Keratinocyte (primary cell): ENCODE data around the gene PTPRN2. TPM values are rescaled to one million over a fixed set of nuclear protein-coding genes. Genes with fewer than 3 reads are reported as not detected.
"Not testable (repeated sequence)": the region's sequence is repeated elsewhere in the genome, so short reads cannot be mapped to it uniquely, and the experiment has no call there.

Experiments
- DNase-seq: peaks from one replicate; pipeline ENCODE4 v3.0.0-alpha.2; 2011; ENCODE audit warnings: low read depth, missing footprints, low spot score
- FAIRE-seq: peaks from 2 replicates; lab custom pipeline; 2011; peaks lifted over from hg19 to GRCh38; lab: Jason Lieb, UNC
- H2AFZ ChIP-seq: 2 replicates; pipeline ENCODE4 v1.6.0; 2012; ENCODE audit warnings: low read length, control low read depth, inconsistent platforms; ENCODE audit not compliant: control insufficient read depth
- H3K27ac ChIP-seq: 2 replicates; pipeline ENCODE4 v1.5.1; 2011; ENCODE audit warnings: low read length; ENCODE audit not compliant: control insufficient read depth, insufficient read depth
- H3K27me3 ChIP-seq: 3 replicates; pipeline ENCODE4 v1.6.0; 2011; ENCODE audit warnings: low read length; ENCODE audit not compliant: control insufficient read depth, insufficient read depth; ENCODE audit errors: extremely low read depth
- H3K36me3 ChIP-seq, 2 experiments: 2 replicates in 1 of 2; 3 replicates in 1 of 2; pipeline ENCODE4 v1.5.1; 2011; ENCODE audit warnings: low read length in 2 of 2, mild to moderate bottlenecking in 1 of 2; ENCODE audit not compliant: control insufficient read depth in 2 of 2, insufficient read depth in 2 of 2; ENCODE audit errors: extremely low read depth in 1 of 2
- H3K4me1 ChIP-seq: 3 replicates; pipeline ENCODE4 v1.5.1; 2011; ENCODE audit warnings: low read length; ENCODE audit not compliant: control insufficient read depth, insufficient read depth; ENCODE audit errors: extremely low read depth
- H3K4me2 ChIP-seq: 3 replicates; pipeline ENCODE4 v1.6.0; 2011; ENCODE audit warnings: low read depth, low read length; ENCODE audit not compliant: control insufficient read depth, insufficient read depth; ENCODE audit errors: extremely low read depth
- H3K4me3 ChIP-seq, 3 experiments: fragments of 200-600 bp in 1 of 3; sonication (generic) in 1 of 3; 2 replicates in 2 of 3; 3 replicates in 1 of 3; pipeline ENCODE4 v1.5.1; 2011 to 2016; ENCODE audit warnings: low read length in 3 of 3, mild to moderate bottlenecking in 3 of 3, control low read depth in 2 of 3, inconsistent platforms in 1 of 3, low read depth in 1 of 3, mixed read lengths in 1 of 3, mixed run types in 1 of 3, moderate library complexity in 1 of 3; ENCODE audit not compliant: control insufficient read depth in 2 of 3, insufficient read depth in 2 of 3; ENCODE audit errors: extremely low read depth in 1 of 3
- H3K79me2 ChIP-seq: 2 replicates; pipeline ENCODE4 v1.6.0; 2012; ENCODE audit warnings: low read length; ENCODE audit not compliant: control insufficient read depth, insufficient read depth
- H3K9ac ChIP-seq: 3 replicates; pipeline ENCODE4 v1.6.0; 2011; ENCODE audit warnings: low read length; ENCODE audit not compliant: control insufficient read depth, insufficient read depth; ENCODE audit errors: extremely low read depth
- H3K9me1 ChIP-seq: 3 replicates; pipeline ENCODE4 v1.6.0; 2011; ENCODE audit warnings: low read length; ENCODE audit not compliant: control insufficient read depth, insufficient read depth; ENCODE audit errors: extremely low read depth
- H3K9me3 ChIP-seq: 2 replicates; pipeline ENCODE4 v1.5.1; 2012; ENCODE audit warnings: low read depth, low read length; ENCODE audit not compliant: control insufficient read depth
- H4K20me1 ChIP-seq: 3 replicates; pipeline ENCODE4 v1.6.0; 2011; ENCODE audit warnings: low read length; ENCODE audit not compliant: control insufficient read depth, insufficient read depth; ENCODE audit errors: extremely low read depth
- EZH2 ChIP-seq: IDR thresholded peaks from one replicate; pipeline ENCODE4 v1.6.1; 2012; ENCODE audit warnings: inconsistent platforms, mild to moderate bottlenecking, low read length, moderate library complexity
- dilution Hi-C: fragments of 300-500 bp; cut with MboI; formaldehyde crosslinking; loops from one replicate; pipeline ENCODE4 v1.7.0; 2020; ENCODE audit warnings: low sequenced_read_pairs; ENCODE audit not compliant: extremely low pct_ligation_motif_present
- polyA plus RNA-seq, 5 experiments: library from polyadenylated mRNA; depleted of rRNA in 3 of 5; stranded (reverse) in 3 of 5; stranded (forward) in 1 of 5; unstranded in 1 of 5; fragments of >200 nt; gene quantifications; 1 replicate in 1 of 5; 2 replicates in 3 of 5; 3 replicates in 1 of 5; pipeline versions ENCODE4 v1.2.1 to v1.2.3, GENCODE V29; 2011 to 2012; ENCODE audit warnings: missing spikeins in 2 of 5, low read depth in 1 of 5, low replicate concordance in 1 of 5
- TF ChIP-seq, protein P1 (sequence below), 3 experiments: IDR thresholded peaks in 1 of 3; conservative IDR thresholded peaks in 1 of 3; optimal IDR thresholded peaks in 1 of 3; 2 replicates in 2 of 3; 3 replicates in 1 of 3; pipeline versions ENCODE3 to v1.5.1; 2011; ENCODE audit warnings: low read length in 3 of 3, mild to moderate bottlenecking in 3 of 3, moderate library complexity in 2 of 3, control low read depth in 1 of 3, inconsistent platforms in 1 of 3; ENCODE audit not compliant: insufficient read depth in 2 of 3; ENCODE audit errors: extremely low read depth in 1 of 3

The PTPRN2 gene
- polyA plus RNA-seq, 1 donor (not counting 4 experiments of a cell fraction or from before 2014, with no cell fraction given) = not detected

DNA sequence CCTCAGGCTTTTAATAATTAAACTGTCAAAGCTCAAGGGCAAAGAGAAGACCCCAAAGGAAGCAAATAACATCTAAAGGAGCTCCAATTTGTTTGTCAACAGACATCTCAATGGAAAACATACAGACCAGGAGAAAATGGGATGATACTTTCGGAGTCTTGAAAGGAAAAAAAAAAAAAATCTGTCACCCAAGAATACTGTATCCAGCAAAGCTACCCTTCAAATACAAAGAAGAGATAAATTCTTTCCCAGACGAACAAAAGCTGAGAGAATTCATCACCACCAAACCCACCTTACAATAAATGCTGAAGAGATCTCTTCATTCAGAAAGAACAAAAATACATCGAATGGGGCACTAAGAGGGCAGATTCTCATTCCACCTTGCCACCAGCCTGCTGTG is 232.8 kb downstream of the PTPRN2 start:
- H3K79me2 ChIP-seq = no peaks in the 10 kb centered on the region
- DNase-seq (no peak), FAIRE-seq (no peak)
- TF ChIP-seq, protein P1, sequence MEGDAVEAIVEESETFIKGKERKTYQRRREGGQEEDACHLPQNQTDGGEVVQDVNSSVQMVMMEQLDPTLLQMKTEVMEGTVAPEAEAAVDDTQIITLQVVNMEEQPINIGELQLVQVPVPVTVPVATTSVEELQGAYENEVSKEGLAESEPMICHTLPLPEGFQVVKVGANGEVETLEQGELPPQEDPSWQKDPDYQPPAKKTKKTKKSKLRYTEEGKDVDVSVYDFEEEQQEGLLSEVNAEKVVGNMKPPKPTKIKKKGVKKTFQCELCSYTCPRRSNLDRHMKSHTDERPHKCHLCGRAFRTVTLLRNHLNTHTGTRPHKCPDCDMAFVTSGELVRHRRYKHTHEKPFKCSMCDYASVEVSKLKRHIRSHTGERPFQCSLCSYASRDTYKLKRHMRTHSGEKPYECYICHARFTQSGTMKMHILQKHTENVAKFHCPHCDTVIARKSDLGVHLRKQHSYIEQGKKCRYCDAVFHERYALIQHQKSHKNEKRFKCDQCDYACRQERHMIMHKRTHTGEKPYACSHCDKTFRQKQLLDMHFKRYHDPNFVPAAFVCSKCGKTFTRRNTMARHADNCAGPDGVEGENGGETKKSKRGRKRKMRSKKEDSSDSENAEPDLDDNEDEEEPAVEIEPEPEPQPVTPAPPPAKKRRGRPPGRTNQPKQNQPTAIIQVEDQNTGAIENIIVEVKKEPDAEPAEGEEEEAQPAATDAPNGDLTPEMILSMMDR (optimal IDR thresholded peaks at IDR 0.05 in 1 of 3, IDR thresholded peaks at IDR 0.05 in 1 of 3, conservative IDR thresholded peaks at IDR 0.05 in 1 of 3; ENCODE audit: extremely low read depth in 1 of 3, insufficient read depth in 2 of 3, low read length in 3 of 3) = no peak
- TF ChIP-seq EZH2 = no peak
- H3K9me3 ChIP-seq = peaks cover 2% of the 10 kb centered on the region
- no peak overlapping the region for H2AFZ ChIP-seq
- no peaks in the 10 kb centered on the region for H3K4me1 ChIP-seq
- no peak overlapping the region for H3K4me2 ChIP-seq
- H4K20me1 ChIP-seq = no peaks in the 10 kb centered on the region
- no peak overlapping the region for H3K9ac ChIP-seq
- no peaks in the 10 kb centered on the region for H3K36me3 ChIP-seq
- dilution Hi-C loops = no loop called here
- no peaks in the 10 kb centered on the region for H3K9me1 ChIP-seq
- H3K4me3 ChIP-seq = no peak overlapping the region
- H3K27me3 ChIP-seq = no peaks in the 10 kb centered on the region
- H3K27ac ChIP-seq = no peak overlapping the region

DNA sequence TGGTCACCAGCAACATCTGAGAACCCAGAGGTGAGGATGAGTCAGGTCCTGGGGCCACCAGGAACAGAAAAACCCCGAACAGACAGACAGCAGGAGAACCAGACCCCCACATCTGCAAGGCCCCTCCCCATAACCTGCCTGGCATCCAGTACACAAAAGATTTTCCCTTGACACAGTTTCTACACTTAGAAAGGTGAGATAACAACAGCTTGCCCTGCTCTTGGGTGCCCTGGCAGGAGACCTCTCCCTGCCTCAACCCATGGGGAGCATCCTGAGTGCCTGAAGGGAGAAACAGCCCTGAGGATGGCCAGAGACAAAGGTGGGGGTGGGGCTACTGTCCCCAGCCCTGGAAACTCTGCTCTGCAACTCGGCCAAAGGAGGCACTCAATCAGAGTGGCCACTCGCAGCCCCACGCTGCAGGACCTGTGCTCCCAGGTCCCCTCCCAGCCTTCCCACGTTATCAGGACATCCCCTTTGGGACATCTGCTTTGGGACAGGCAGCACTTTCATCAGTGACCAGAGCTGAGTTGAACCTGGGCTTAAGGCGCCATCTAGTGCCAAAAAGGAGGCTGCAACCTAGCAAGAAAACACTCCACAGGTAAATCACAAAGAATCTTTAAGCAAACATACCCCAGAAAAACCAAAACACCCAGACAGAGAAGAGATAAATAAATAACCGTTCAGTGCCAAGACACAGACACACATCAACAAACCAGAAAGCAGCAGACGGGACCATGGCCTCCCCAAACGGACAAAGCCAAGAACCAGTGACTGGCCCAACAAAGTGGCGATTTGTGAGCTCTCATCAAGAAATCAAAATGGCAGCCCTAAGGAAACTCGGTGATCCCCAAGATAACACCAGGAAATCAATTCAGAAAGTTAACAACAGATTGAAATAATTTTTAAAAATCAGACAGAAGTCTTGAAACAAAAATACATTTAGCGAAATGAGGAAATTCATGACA is 233.7 kb downstream of the PTPRN2 start:
- Histone ChIP-seq H3K9ac (no peak overlapping the region), H4K20me1 (no peaks in the 10 kb centered on the region), H3K9me3 (peaks cover 2% of the 10 kb centered on the region), H3K9me1 (no peaks in the 10 kb centered on the region), H3K27ac (no peak overlapping the region), H3K79me2 (no peaks in the 10 kb centered on the region), H3K36me3 (no peaks in the 10 kb centered on the region), H2AFZ (no peak overlapping the region), H3K4me2 (no peak overlapping the region), H3K4me3 (no peak overlapping the region), H3K4me1 (no peaks in the 10 kb centered on the region), H3K27me3 (no peaks in the 10 kb centered on the region)
- TF ChIP-seq, protein P1 (optimal IDR thresholded peaks at IDR 0.05 in 1 of 3, IDR thresholded peaks at IDR 0.05 in 1 of 3, conservative IDR thresholded peaks at IDR 0.05 in 1 of 3; ENCODE audit: extremely low read depth in 1 of 3, insufficient read depth in 2 of 3, low read length in 3 of 3) = peak; percentile 15 to 59 (median 47)
- TF ChIP-seq EZH2 = no peak
- no peak for DNase-seq
- dilution Hi-C loops = no loop called here
- no peak for FAIRE-seq

DNA sequence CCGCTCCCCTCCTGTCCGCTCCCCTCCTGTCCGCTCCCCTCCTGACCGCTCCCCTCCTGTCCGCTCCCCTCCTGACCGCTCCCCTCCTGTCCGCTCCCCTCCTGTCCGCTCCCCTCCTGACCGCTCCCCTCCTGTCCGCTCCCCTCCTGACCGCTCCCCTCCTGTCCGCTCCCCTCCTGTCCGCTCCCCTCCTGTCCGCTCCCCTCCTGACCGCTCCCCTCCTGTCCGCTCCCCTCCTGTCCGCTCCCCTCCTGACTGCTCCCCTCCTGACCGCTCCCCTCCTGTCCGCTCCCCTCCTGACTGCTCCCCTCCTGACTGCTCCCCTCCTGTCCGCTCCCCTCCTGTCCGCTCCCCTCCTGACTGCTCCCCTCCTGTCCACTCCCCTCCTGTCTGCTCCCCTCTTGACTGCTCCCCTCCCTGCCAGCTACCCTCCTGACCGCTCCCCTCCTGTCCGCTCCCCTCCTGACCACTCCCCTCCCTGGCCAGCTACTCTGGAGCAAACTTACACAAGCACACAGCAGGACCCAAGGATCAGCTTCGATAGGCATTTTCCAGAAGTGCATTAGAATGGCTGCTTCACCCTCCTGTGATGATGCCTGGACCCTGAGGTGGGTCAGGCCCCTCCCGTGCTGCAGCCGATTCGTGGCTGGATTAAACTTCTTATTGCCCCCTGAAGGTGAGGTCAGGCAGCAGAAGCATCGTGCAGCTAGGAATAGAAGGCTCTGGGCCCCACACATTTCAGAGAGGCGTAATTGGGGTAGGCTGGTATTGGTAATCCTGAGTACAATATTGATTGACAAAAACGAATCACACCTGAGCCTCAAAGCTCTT is 235.5 kb downstream of the PTPRN2 start:
- FAIRE-seq, dilution Hi-C loops: not testable (repeated sequence)

More for the DNA sequence above, 235.5 kb downstream of the PTPRN2 start:
- not testable (repeated sequence) for H3K9ac ChIP-seq, H3K36me3 ChIP-seq, H3K79me2 ChIP-seq, H3K27me3 ChIP-seq, DNase-seq, H3K9me1 ChIP-seq, H3K27ac ChIP-seq, H3K4me1 ChIP-seq, H3K9me3 ChIP-seq, H4K20me1 ChIP-seq, H2AFZ ChIP-seq, H3K4me3 ChIP-seq, H3K4me2 ChIP-seq
